ENCODE results near the gene SCNN1G. TPM values are rescaled to one million over a fixed set of nuclear protein-coding genes. Genes with fewer than 3 reads are reported as not detected.

SCNN1G gene
- total RNA-seq, 2 experiments from 2014 or later: not detected

Other genes starting within 250 kb of the SCNN1G start
- gene USP31, start 33.3 kb upstream of the SCNN1G start, total RNA-seq: 1 to 10 TPM; 6.2 to 6.8 TPM
- gene SCNN1B, start 119.6 kb downstream of the SCNN1G start, total RNA-seq: not detected